ENCODE results near the gene TRAPPC4. TPM values are rescaled to one million over a fixed set of nuclear protein-coding genes. Genes with fewer than 3 reads are reported as not detected.

TRAPPC4 gene
- total RNA-seq, 2 donors from 2014 or later, result 60.0 to 66.8 TPM

DNA sequence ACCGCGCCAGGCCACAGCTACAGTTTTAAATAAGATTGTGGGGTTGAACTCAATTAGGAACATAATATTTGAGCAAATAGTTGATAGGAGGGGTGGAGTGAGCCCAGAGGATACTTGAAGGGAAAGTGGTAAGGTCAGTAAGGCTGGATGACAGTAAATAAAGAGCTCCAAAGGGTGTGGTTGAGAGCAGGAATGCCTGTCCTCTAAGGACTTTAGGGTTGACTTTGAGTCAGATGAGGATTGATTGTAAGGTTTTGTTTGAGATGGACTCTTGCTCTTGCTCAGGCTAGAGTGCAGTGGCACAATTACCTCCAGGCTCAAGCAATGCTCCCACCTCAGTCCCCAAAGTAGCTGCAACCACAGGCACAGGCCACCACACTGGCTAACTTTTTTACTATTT lies 44.6 kb upstream of the TRAPPC4 start:
- Mint-ChIP-seq H3K9me3 (no peaks in the 10 kb centered on the region), H3K27ac (no peak overlapping the region), H3K4me3 (no peak overlapping the region), H3K36me3 (ENCODE audit: low read depth) (peaks cover 2% of the 10 kb centered on the region), H3K4me1 (peaks cover 3% of the 10 kb centered on the region), H3K27me3 (ENCODE audit: insufficient read depth) (peaks cover 15% of the 10 kb centered on the region)
- DNase-seq, result no peak
- WGBS, 2 experiments (ENCODE audit: insufficient coverage in 1 of 2, insufficient read length in 1 of 2), result 93 to 95% methylated on average over 2 of the region's 2 CpGs
- H3K36me3 ChIP-seq (ENCODE audit: control insufficient read depth, insufficient read depth, low read length), result no peaks in the 10 kb centered on the region
- H3K9me3 ChIP-seq (ENCODE audit: control insufficient read depth, low read length), result no peaks in the 10 kb centered on the region
- H3K9ac ChIP-seq (ENCODE audit: extremely low read depth, low read length, poor library complexity, severe bottlenecking), result no peak overlapping the region
- no peak overlapping the region for H3K4me3 ChIP-seq (ENCODE audit: low read length)
- no peak overlapping the region for H3K27ac ChIP-seq (ENCODE audit: low read depth, low read length)
- H3K4me1 ChIP-seq (ENCODE audit: control insufficient read depth, insufficient read depth, low read length), result no peaks in the 10 kb centered on the region
- no peaks in the 10 kb centered on the region for H3K27me3 ChIP-seq (ENCODE audit: control insufficient read depth, insufficient read depth, low read length, poor library complexity, severe bottlenecking)
- TF ChIP-seq, protein P1, sequence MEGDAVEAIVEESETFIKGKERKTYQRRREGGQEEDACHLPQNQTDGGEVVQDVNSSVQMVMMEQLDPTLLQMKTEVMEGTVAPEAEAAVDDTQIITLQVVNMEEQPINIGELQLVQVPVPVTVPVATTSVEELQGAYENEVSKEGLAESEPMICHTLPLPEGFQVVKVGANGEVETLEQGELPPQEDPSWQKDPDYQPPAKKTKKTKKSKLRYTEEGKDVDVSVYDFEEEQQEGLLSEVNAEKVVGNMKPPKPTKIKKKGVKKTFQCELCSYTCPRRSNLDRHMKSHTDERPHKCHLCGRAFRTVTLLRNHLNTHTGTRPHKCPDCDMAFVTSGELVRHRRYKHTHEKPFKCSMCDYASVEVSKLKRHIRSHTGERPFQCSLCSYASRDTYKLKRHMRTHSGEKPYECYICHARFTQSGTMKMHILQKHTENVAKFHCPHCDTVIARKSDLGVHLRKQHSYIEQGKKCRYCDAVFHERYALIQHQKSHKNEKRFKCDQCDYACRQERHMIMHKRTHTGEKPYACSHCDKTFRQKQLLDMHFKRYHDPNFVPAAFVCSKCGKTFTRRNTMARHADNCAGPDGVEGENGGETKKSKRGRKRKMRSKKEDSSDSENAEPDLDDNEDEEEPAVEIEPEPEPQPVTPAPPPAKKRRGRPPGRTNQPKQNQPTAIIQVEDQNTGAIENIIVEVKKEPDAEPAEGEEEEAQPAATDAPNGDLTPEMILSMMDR (conservative IDR thresholded peaks at IDR 0.05), result no peak

DNA sequence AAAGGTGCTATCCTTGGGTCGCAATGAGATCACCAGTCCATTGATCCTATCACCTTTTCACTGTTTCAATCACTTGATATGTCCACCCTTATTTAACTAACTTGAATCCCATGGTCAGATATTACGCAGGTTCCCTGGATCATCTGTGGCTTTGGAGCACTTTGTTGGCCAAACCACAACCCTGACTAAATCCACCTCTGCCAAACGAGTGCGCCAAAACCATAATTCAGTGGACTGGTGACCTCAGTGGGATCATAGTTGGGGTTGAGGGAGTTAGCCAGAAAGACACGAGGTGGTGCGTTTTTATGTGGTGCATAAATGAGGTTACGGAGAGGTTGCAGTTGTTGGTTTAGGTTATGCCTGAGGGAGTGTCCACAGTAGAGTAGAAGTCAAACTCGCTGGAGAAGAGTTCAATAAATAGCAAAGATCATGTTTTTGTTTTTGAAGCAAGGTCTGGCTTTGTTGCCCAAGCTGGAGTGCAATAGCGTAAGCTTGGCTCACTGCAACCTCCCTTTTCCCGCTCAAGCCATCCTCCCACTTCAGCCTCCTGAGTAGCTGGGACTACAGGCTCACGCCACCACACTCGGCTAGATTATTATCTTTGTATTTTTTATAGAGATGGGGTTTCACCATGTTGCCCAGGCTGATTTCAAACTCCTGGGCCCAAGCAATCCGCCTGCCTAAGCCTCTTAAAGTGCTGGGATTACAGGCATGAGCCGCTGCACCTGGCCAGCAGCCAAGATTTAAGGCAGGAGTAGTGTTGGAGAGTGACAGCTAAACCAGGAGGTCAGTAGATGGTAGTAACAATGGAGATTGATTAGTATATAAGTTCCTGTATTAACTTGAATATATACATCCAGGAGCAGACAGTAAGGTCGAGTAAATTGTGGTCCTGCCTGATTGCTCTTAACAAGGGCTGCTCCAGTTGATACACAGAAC lies 42.5 kb upstream of the TRAPPC4 start:
- peaks cover 13% of the 10 kb centered on the region for H3K27me3 Mint-ChIP-seq (ENCODE audit: insufficient read depth)
- Histone ChIP-seq H3K4me3 (ENCODE audit: low read length) (no peak overlapping the region), H3K4me1 (ENCODE audit: control insufficient read depth, insufficient read depth, low read length) (no peaks in the 10 kb centered on the region)

DNA sequence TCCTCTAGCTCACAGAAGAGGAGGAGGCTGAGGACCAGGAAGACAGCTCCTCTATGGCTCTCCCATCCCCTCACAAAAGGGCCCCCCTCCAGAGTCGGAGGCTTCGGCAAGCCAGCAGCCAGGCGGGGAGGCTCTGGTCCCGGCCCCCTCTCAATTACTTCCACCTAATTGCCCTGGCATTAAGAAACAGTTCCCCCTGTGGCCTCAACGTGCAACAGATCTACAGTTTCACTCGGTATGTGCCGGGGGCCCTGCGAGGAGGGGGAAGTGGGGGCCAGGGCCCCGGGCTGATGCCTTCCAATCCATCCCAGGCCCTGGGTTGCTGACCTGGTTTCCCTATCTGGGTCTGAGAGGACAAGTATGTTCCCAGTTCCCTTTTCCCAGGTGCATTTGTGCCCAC lies 39.1 kb upstream of the TRAPPC4 start:
- 55 to 72% methylated on average over 5 to 9 of the region's 9 CpGs for WGBS, 2 experiments (ENCODE audit: insufficient coverage in 1 of 2, insufficient read length in 1 of 2)
- no peaks in the 10 kb centered on the region for H3K9me3 ChIP-seq (ENCODE audit: control insufficient read depth, low read length)

More for the DNA sequence above, 42.5 kb upstream of the TRAPPC4 start:
- DNase-seq, result no peak
- Mint-ChIP-seq H3K4me1 (peaks cover 11% of the 10 kb centered on the region), H3K27ac (no peak overlapping the region), H3K9me3 (no peaks in the 10 kb centered on the region), H3K4me3 (no peak overlapping the region), H3K36me3 (ENCODE audit: low read depth) (peaks cover 2% of the 10 kb centered on the region)
- no peaks in the 10 kb centered on the region for H3K9me3 ChIP-seq (ENCODE audit: control insufficient read depth, low read length)
- H3K27me3 ChIP-seq (ENCODE audit: control insufficient read depth, insufficient read depth, low read length, poor library complexity, severe bottlenecking), result no peaks in the 10 kb centered on the region
- H3K27ac ChIP-seq (ENCODE audit: low read depth, low read length), result no peak overlapping the region
- WGBS, 2 experiments (ENCODE audit: insufficient coverage in 1 of 2, insufficient read length in 1 of 2), result 91 to 96% methylated on average over 10 to 15 of the region's 15 CpGs
- no peak overlapping the region for H3K9ac ChIP-seq (ENCODE audit: extremely low read depth, low read length, poor library complexity, severe bottlenecking)
- H3K36me3 ChIP-seq (ENCODE audit: control insufficient read depth, insufficient read depth, low read length), result no peaks in the 10 kb centered on the region
- TF ChIP-seq, protein P1 (conservative IDR thresholded peaks at IDR 0.05), result no peak

More for the DNA sequence above, 39.1 kb upstream of the TRAPPC4 start:
- no peak overlapping the region for H3K4me3 ChIP-seq (ENCODE audit: low read length)
- H3K36me3 Mint-ChIP-seq (ENCODE audit: low read depth), result no peaks in the 10 kb centered on the region
- no peaks in the 10 kb centered on the region for H3K27me3 ChIP-seq (ENCODE audit: control insufficient read depth, insufficient read depth, low read length, poor library complexity, severe bottlenecking)
- TF ChIP-seq, protein P1 (conservative IDR thresholded peaks at IDR 0.05), result peak; percentile 38
- no peak overlapping the region for H3K27ac Mint-ChIP-seq
- H3K4me3 Mint-ChIP-seq, result no peak overlapping the region
- H3K9me3 Mint-ChIP-seq, result no peaks in the 10 kb centered on the region
- H3K4me1 ChIP-seq (ENCODE audit: control insufficient read depth, insufficient read depth, low read length), result no peaks in the 10 kb centered on the region
- H3K4me1 Mint-ChIP-seq, result peaks cover 11% of the 10 kb centered on the region
- no peaks in the 10 kb centered on the region for H3K36me3 ChIP-seq (ENCODE audit: control insufficient read depth, insufficient read depth, low read length)
- peak; percentile 55 for DNase-seq
- H3K27me3 Mint-ChIP-seq (ENCODE audit: insufficient read depth), result peaks cover 12% of the 10 kb centered on the region
- no peak overlapping the region for H3K27ac ChIP-seq (ENCODE audit: low read depth, low read length)
- no peak overlapping the region for H3K9ac ChIP-seq (ENCODE audit: extremely low read depth, low read length, poor library complexity, severe bottlenecking)
